Astrocyte (in vitro differentiated cells and primary cell): ENCODE data around the gene SMARCA2. TPM values are rescaled to one million over a fixed set of nuclear protein-coding genes. Genes with fewer than 3 reads are reported as not detected.
A peak's percentile ranks its signal among the peaks of the same experiment; 100 is the strongest.

Experiments used
- DNase-seq: peaks from one replicate; pipeline ENCODE4 v3.0.0-alpha.2; 2010; ENCODE audit warnings: low read depth
- FAIRE-seq: peaks from 2 replicates; lab custom pipeline; 2011; peaks lifted over from hg19 to GRCh38; lab: Jason Lieb, UNC
- H2AFZ ChIP-seq: 2 replicates; pipeline ENCODE4 v1.6.0; 2012; ENCODE audit warnings: low read depth, low read length, inconsistent platforms
- H3K27ac ChIP-seq: 2 replicates; pipeline ENCODE4 v1.5.1; 2011; ENCODE audit warnings: low read depth, low read length, inconsistent platforms
- H3K27me3 ChIP-seq: 2 replicates; pipeline ENCODE4 v1.6.0; 2011; ENCODE audit warnings: low read length, inconsistent platforms; ENCODE audit not compliant: insufficient read depth
- H3K36me3 ChIP-seq: 2 replicates; pipeline ENCODE4 v1.5.1; 2011; ENCODE audit warnings: low read length, inconsistent platforms; ENCODE audit not compliant: insufficient read depth
- H3K4me1 ChIP-seq: 2 replicates; pipeline ENCODE4 v1.5.1; 2011; ENCODE audit warnings: low read length, inconsistent platforms; ENCODE audit not compliant: insufficient read depth
- H3K4me2 ChIP-seq: 2 replicates; pipeline ENCODE4 v1.6.0; 2012; ENCODE audit warnings: low read length, inconsistent platforms
- H3K4me3 ChIP-seq: 2 replicates; pipeline ENCODE4 v1.5.1; 2011; ENCODE audit warnings: low read depth, mild to moderate bottlenecking, low read length, inconsistent platforms; ENCODE audit not compliant: insufficient read depth
- H3K79me2 ChIP-seq: 2 replicates; pipeline ENCODE4 v1.6.0; 2012; ENCODE audit warnings: mild to moderate bottlenecking, low read length, inconsistent platforms; ENCODE audit not compliant: insufficient read depth
- H3K9ac ChIP-seq: 2 replicates; pipeline ENCODE4 v1.6.0; 2012; ENCODE audit warnings: mild to moderate bottlenecking, low read length, inconsistent platforms
- H3K9me3 ChIP-seq: 2 replicates; pipeline ENCODE4 v1.5.1; 2012; ENCODE audit warnings: low read depth, mild to moderate bottlenecking, low read length, inconsistent platforms; ENCODE audit not compliant: insufficient read depth
- H4K20me1 ChIP-seq: 2 replicates; pipeline ENCODE4 v1.6.0; 2012; ENCODE audit warnings: low read length, inconsistent platforms; ENCODE audit not compliant: insufficient read depth
- H3K27ac Mint-ChIP-seq: one replicate; pipeline ENCODE4 v1.8.0; 2021; ENCODE audit warnings: mild to moderate bottlenecking, mixed read lengths; ENCODE audit not compliant: unreplicated experiment
- H3K27me3 Mint-ChIP-seq: one replicate; pipeline ENCODE4 v1.8.0; 2021; ENCODE audit warnings: low read depth, mixed read lengths; ENCODE audit not compliant: unreplicated experiment
- H3K36me3 Mint-ChIP-seq: one replicate; pipeline ENCODE4 v1.8.0; 2021; ENCODE audit warnings: low read depth, mixed read lengths; ENCODE audit not compliant: unreplicated experiment
- H3K4me1 Mint-ChIP-seq: one replicate; pipeline ENCODE4 v1.8.0; 2021; ENCODE audit warnings: low read depth, mixed read lengths; ENCODE audit not compliant: unreplicated experiment
- H3K4me3 Mint-ChIP-seq: one replicate; pipeline ENCODE4 v1.8.0; 2021; ENCODE audit warnings: mild to moderate bottlenecking, moderate library complexity, mixed read lengths; ENCODE audit not compliant: unreplicated experiment
- H3K9me3 Mint-ChIP-seq: one replicate; pipeline ENCODE4 v1.8.0; 2021; ENCODE audit warnings: mild to moderate bottlenecking, mixed read lengths; ENCODE audit not compliant: unreplicated experiment
- EZH2 ChIP-seq: IDR thresholded peaks from 2 replicates; pipeline ENCODE4 v1.6.1; 2012; ENCODE audit warnings: mild to moderate bottlenecking, low read length, inconsistent platforms; ENCODE audit not compliant: insufficient read depth
- total RNA-seq: library from RNA; stranded (reverse); gene quantifications from 2 replicates; pipeline ENCODE4 v1.2.1, GENCODE V29; 2021
- TF ChIP-seq, protein P1 (sequence below): IDR thresholded peaks from 2 replicates; pipeline ENCODE4 v1.5.1; 2011; ENCODE audit warnings: low read depth, mild to moderate bottlenecking, inconsistent platforms, low read length, moderate library complexity; ENCODE audit not compliant: insufficient read depth

SMARCA2 gene
- total RNA-seq, 1 donor from 2014 or later = 54.2 TPM

- Histone ChIP-seq H3K4me1 (no peaks in the 10 kb centered on the region), H3K36me3 (no peaks in the 10 kb centered on the region), H3K9me3 (no peaks in the 10 kb centered on the region), H3K27ac (no peak overlapping the region), H2AFZ (no peak overlapping the region), H3K9ac (no peak overlapping the region), H3K4me2 (no peak overlapping the region), H4K20me1 (no peaks in the 10 kb centered on the region), H3K4me3 (no peak overlapping the region), H3K27me3 (no peaks in the 10 kb centered on the region), H3K79me2 (no peaks in the 10 kb centered on the region)
- Mint-ChIP-seq H3K27me3 (no peaks in the 10 kb centered on the region), H3K9me3 (no peaks in the 10 kb centered on the region), H3K27ac (no peak overlapping the region), H3K36me3 (no peaks in the 10 kb centered on the region), H3K4me1 (peaks cover 6% of the 10 kb centered on the region), H3K4me3 (no peak overlapping the region)
- FAIRE-seq (no peak), DNase-seq (no peak)
- TF ChIP-seq EZH2 = no peak
- TF ChIP-seq, protein P1, sequence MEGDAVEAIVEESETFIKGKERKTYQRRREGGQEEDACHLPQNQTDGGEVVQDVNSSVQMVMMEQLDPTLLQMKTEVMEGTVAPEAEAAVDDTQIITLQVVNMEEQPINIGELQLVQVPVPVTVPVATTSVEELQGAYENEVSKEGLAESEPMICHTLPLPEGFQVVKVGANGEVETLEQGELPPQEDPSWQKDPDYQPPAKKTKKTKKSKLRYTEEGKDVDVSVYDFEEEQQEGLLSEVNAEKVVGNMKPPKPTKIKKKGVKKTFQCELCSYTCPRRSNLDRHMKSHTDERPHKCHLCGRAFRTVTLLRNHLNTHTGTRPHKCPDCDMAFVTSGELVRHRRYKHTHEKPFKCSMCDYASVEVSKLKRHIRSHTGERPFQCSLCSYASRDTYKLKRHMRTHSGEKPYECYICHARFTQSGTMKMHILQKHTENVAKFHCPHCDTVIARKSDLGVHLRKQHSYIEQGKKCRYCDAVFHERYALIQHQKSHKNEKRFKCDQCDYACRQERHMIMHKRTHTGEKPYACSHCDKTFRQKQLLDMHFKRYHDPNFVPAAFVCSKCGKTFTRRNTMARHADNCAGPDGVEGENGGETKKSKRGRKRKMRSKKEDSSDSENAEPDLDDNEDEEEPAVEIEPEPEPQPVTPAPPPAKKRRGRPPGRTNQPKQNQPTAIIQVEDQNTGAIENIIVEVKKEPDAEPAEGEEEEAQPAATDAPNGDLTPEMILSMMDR = no peak
Observed at GRCh38 chr9:2215921-2216441, 200.8 kb downstream of the SMARCA2 start.

- H3K27me3 Mint-ChIP-seq = no peaks in the 10 kb centered on the region
- DNase-seq (peak; percentile 59), FAIRE-seq (no peak)
- Histone ChIP-seq H3K27ac (no peak overlapping the region), H4K20me1 (no peaks in the 10 kb centered on the region), H3K4me1 (no peaks in the 10 kb centered on the region), H3K4me2 (no peak overlapping the region), H3K27me3 (no peaks in the 10 kb centered on the region), H3K9ac (no peak overlapping the region), H3K36me3 (no peaks in the 10 kb centered on the region), H3K4me3 (no peak overlapping the region), H2AFZ (no peak overlapping the region), H3K9me3 (no peaks in the 10 kb centered on the region), H3K79me2 (no peaks in the 10 kb centered on the region)
- H3K4me3 Mint-ChIP-seq = no peak overlapping the region
- H3K36me3 Mint-ChIP-seq = no peaks in the 10 kb centered on the region
- H3K27ac Mint-ChIP-seq = no peak overlapping the region
- H3K9me3 Mint-ChIP-seq = no peaks in the 10 kb centered on the region
- H3K4me1 Mint-ChIP-seq = peaks cover 6% of the 10 kb centered on the region
- TF ChIP-seq, protein P1 = no peak
- TF ChIP-seq EZH2 = no peak
Observed at GRCh38 chr9:2216591-2216990, 201.4 kb downstream of the SMARCA2 start.

- H3K4me3 Mint-ChIP-seq = no peak overlapping the region
- H3K36me3 Mint-ChIP-seq = no peaks in the 10 kb centered on the region
- H3K9me3 Mint-ChIP-seq = no peaks in the 10 kb centered on the region
- H3K27ac Mint-ChIP-seq = no peak overlapping the region
- Histone ChIP-seq H3K36me3 (no peaks in the 10 kb centered on the region), H4K20me1 (no peaks in the 10 kb centered on the region), H3K79me2 (no peaks in the 10 kb centered on the region), H3K4me3 (no peak overlapping the region), H2AFZ (no peak overlapping the region), H3K9ac (no peak overlapping the region), H3K4me1 (no peaks in the 10 kb centered on the region), H3K9me3 (no peaks in the 10 kb centered on the region), H3K27me3 (no peaks in the 10 kb centered on the region), H3K27ac (no peak overlapping the region), H3K4me2 (no peak overlapping the region)
- peaks cover 6% of the 10 kb centered on the region for H3K4me1 Mint-ChIP-seq
- DNase-seq (no peak), FAIRE-seq (no peak)
- no peaks in the 10 kb centered on the region for H3K27me3 Mint-ChIP-seq
- TF ChIP-seq EZH2 = no peak
- TF ChIP-seq, protein P1 = no peak
Observed at GRCh38 chr9:2217540-2217939, 202.4 kb downstream of the SMARCA2 start.
